DMS114 treated with DMSO at 0.1 percent for 48 hours (cell line): ENCODE measurements around the gene PTPRN2.
"Not testable (repeated sequence)": the region's sequence is repeated elsewhere in the genome, so short reads cannot be mapped to it uniquely, and the experiment has no call there.

Source experiments
- DNase-seq: peaks from one replicate; lab custom pipeline; 2025; ENCODE audit not compliant: unreplicated experiment; lab: John Stamatoyannopoulos, UW

Gene PTPRN2

DNA sequence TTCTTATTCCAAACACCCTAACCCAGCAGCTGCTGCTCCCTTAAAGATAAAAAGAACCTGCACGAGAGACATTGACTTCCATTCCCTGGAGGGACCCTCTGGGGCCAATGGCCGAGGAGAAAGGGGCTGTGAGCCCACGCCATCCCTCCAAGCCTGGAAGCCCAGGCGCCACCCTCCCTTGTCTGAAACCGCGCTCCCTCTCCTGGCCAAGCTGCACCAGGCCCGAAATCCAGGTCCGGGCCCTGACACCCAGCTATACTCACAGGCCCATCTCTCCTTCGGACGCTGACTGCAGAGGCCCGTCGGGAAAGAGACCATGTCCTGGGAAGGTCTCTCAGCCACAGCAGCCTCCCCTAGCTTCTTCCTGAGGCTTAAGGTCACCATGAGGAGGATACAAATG is 196.5 kb downstream of the PTPRN2 start:
- no peak for DNase-seq

DNA sequence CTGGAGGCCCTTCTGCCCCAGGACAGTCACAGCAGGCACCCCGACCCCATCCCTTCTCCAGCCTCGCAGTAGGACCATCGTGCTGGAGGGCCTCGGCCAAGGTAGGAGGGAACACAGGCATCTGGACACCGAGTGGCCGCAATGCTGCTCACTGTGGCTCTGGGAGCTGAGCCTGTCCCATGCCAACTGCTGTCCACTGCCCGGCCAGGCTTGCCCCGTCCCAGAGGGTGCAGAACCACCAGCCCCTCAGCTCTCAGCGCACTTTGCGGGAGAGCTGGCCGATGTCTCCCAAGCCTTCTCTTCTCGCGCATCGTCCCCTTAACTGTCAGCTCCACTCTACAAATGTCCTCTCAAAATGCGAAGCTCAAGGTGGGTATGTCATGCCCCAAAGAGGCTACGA is 197.2 kb downstream of the PTPRN2 start:
- no peak for DNase-seq

DNA sequence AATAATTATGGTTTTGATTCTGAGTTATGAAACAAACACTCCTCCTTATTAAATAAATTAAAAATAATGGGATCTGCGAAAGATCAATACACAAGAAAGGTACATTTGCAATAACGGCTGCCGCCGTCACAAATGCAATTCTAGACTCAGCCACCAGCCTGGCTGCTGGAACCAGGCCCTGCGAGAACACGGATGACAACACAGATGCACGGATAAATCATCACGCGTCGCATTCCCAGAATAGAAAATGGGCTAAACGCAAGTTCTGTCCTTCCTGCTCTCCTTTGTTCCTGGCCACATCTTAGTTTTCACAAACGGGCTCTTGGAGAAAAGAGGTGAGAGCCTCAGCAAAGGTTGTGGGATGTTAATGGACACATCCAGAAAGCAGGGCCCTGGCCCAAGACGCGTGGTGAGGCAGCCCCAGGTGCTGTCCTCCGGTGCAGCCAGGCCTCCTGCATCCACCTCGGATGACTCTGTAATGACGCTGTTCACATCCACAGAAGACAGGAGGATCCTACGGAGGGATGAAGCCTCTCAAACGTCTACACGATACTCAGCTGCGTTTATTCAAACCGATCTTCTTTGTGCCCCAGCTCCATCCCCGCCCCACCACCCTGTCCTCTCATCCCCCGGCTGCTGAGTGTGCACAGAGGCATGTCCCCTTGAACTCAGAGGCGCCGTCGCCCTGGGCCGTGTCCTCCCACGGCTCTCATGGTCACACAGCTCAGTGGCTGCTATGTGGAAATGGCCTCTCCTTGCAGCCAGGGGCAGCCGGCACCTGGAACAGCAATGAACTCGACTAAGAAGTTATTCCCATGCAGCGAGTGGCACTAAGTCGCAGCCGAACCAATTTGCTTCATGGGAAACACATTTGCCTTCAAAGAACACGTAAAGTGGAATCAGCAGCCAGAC is 197.9 kb downstream of the PTPRN2 start:
- no peak for DNase-seq

DNA sequence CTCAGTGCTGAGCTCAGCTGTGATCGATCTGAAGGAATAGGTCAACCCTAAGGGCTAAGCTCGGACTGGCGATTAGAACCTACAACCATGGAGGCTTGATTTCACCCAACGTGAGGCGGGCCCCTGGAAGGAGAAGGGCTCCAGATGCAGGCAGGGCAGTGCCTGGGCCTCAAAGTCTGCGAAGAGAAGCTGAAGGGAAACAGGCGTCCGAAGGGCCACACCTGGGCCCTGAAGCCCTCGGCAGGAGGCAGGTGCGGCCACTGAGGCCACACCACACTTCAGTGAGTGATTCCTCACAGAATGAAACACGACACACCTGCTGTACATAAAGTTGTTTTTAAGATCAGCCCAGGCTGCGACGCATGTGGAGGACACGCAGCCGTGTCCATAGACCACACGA is 198.7 kb downstream of the PTPRN2 start:
- DNase-seq, result no peak

DNA sequence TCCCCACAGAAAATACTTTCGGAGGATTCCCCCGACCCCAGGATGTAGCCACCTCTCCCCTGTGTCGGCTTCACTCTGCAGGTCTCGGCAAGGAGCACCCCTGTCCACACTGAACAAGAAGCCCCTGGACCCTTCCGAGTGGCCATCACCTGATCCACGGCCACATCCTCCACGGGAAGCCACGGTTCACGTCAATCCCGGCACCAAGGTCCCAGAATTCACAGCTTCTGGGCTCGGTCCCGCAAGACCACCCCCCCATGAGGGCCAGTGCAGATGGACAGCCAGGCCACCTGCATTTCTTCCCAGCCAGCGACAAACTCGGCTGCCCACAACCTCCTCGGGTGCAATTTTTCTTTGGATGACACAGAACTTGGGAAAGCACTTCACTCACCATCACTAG is 199.6 kb downstream of the PTPRN2 start:
- DNase-seq, result no peak

DNA sequence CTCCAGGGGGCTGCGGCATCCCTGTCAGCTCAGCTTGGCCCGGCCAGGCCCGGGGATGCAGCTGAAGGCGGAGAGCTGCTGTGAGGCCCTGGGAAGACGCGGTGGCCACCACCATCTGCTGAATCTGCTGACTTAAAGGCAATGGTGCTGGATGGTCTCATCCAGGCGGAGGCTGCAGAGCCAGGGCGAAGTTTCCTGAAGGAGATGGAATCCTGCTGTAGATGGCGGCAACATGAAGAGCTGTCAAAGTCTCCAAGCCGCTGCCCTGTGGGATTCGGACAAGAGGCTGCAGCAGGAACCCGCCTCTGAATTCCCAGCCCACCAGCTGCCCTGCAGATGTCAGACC is 200.1 kb downstream of the PTPRN2 start:
- DNase-seq, result no peak

DNA sequence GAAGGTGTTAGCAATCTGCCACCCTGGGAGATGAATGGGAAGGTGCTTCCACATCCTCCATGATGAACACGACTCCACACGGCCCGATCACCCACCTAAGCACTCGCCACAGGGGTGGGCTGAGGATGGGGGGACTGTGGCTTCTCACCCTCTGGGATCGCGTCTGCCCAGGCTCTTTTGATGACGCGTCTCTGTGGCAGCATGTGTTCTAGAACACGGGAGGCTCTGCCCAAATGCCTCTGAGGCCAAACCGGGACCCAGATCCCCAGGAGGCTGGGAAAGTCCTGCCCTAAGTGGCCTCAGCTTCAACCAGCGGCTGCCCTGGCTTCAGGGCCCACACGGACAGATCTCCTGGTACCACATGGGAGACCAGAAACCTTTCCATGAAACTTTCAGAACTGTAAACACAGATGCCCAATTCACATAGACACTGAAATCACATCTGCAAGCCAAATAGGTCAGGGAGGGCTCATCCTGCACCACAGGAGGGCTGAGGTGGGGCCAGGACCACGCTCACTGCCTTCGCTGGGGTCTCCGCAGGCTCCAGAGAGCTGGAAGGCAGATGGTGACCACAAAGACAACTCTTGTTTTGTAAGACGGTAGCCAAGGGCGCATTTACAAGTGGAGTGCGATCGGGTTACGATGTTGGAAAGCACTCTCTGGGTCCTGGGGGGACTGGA is 200.6 kb downstream of the PTPRN2 start:
- no peak for DNase-seq

DNA sequence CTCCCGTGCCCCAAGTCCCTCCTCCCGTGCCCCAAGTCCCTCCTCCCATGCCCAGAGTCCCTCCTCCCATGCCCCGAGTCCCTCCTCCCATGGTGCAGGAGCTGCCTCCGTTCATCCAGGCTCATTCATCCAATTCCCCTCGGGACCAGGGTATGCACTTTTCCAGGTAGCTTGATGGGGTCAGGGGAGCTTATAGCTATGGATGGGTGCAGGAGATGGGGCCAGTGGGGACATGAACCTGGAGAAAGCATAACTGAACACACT is 201.3 kb downstream of the PTPRN2 start:
- no peak for DNase-seq

DNA sequence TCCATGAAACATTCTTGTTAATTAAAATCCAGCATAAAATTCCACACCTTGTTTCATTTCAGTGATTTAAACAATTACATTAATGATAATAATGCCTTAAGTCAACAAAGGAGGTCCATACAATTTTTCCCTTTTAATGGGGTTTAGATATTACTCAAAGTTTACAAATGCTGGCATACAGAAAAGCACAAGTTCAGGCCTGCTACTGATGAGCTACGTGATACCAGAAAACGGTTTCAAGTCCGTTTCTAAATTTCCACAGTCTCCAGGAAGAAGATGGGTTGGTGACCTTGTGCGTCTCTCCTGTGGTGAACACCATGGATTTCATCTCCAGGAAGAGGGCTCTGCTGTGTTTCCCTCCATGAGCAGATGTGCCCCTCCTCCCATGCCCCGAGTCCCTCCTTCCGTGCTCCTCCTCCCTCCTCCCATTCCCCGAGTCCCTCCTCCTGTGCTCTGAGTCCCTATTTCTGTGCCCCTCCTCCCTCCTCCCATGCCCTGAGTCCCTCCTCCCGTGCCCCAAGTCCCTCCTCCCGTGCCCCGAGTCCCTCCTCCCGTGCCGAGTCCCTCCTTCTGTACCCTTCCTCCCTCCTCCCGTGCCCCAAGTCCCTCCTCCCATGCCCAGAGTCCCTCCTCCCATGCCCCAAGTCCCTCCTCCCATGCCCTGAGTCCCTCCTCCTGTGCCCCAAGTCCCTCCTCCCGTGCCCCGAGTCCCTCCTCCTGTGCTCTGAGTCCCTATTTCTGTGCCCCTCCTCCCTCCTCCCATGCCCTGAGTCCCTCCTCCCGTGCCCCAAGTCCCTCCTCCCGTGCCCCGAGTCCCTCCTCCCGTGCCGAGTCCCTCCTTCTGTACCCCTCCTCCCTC is 201.9 kb downstream of the PTPRN2 start:
- DNase-seq, result not testable (repeated sequence)

DNA sequence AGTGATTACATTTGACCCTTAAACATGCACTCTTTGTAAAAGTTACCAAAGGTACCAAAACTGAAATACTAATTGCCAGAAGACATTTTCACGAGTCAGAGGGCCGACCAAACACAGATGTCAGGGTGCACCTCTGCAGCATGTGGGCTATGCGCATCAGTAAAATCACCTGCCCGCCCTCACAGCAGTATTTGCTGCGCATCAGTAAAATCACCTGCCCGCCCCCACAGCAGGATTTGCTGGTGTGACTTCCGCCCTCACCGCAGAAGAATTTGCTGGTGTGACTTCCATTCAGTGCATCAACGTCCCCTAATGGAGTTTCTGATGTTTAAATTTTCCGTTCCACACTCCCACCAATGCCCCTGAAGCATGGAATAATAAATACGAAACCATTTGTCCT is 202.9 kb downstream of the PTPRN2 start:
- no peak for DNase-seq

DNA sequence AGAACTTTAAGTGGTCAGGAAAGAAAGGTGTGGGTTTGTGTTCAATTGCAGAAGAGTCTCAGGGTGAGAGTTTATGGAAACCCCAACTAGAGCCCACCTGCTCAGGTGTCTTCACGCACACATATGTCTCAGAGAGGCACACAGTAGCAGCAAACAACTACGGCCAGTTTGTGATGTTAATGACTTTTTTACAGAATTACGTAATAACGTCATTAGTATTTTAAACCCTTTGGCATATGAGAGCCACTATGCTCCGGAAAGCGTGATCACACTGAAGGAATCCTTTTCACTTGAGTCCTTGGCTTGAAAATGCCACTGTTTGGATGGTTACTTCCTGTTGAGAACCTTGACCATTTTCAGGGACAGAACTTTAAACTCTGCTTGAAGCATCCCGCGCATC is 204.0 kb downstream of the PTPRN2 start:
- no peak for DNase-seq

DNA sequence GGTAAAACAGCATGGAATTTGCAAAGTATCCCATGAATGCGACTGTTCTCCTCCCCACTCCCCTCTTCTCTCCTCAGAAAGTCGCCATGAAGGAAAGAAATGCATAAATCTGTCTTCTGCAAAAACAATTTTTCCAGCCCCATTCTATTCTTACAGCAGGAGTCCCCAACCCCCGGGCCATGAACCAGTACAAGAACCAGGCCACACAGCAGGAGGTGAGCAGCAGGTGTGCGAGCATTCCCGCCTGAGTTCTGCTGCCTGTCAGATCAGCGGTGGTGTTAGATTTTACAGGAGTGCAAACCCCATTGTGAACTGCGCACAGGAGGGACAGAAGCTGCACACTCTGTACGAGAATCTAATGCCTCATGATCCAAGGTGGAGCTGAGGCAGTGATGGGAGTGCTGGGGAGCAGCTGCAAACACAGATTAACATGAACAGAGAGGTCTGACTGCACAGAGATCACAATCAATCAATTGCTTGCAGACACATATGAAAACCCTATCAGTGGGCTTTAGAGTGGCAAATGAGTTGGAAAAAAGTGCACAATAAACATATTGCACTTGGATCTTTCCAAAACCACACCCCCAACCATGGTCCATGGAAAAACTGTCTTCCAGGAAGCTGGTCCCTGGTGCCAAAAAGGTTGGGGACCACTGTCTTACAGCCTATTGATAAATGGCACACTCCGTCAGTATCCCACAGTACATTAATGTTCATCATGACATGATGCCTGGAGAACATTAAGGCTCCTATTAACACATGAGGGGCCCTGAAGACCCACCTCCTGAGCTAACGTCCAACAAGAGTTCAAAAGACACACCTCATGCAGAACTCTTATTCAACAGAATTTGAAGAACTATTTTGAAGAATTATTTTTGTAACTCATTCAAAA is 205.0 kb downstream of the PTPRN2 start:
- no peak for DNase-seq

DNA sequence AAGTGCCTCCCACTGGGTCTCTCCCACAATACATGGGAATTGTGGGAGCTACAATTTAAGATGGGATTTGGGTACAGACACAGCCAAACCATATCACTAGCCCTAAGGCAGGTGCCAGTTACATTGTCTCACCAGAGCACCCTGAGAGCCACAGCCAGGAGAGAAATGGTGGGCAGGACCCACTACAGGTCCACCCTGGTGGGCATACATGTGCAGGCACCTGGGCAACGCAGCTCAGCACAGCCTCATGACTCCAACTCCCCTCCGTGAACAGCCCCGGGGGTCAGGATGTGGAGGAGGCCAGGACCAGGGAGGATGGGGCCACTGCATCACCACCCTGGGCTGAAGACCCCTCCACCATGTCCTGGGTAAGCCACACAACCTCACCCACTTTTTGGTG is 205.7 kb downstream of the PTPRN2 start:
- DNase-seq, result no peak

DNA sequence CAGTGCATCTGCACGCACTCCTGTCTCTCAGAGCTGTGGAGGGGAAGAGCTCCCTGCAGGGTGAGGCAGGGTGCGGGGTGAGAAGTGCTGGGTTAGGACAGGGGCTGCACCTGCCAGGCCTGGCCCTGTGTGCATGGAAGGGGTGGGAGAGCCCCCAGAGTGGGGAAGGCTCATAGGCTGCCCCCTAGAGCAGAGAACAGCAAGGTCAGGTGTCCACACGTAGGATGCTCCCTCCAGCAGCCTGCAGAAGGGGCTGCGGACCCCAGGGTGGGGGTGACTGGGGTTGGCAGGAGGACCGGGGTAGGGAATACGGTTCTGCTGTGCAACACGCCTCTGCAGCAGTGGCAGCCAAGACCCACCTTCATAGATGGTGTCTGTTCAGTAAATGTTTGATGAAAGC is 208.6 kb downstream of the PTPRN2 start:
- DNase-seq, result no peak

DNA sequence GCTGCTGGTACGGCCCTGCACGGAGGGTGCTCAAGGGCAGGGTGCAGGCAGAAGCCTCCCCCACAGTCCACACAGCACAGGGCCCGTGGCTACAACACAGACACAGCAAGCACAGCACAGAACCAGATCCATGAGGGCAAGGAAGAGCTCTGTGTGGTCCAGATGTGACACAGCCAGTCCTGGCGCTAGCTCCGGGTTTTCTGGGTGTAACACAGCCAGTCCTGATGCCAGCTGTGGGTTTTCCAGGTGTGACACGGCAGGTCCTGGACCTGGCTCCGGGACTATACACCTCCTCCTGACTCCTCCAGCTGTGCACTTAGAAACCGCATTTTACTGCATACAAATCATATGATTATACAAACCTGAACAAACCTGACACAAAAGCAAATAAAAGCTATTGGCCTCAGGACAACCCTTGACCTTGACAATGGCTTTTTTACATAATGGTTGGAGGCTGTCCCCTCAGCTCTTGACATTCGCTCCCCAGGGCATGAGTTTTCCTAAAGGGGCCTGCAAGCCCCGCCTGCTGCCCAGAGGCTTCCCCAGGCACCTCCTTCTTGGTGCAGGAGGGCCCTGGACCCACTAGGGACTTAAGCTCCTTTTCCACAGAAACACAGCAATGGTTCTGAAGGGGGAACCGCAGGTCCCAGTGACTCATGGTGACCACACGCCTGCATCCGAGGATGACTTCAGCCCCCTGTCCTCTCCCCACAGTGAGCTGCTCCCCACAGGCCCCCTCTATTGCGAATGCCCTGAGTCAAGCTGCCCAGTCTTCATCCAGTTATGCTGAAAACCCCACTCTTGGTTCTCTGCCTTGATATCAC is 209.6 kb downstream of the PTPRN2 start:
- DNase-seq, result no peak

DNA sequence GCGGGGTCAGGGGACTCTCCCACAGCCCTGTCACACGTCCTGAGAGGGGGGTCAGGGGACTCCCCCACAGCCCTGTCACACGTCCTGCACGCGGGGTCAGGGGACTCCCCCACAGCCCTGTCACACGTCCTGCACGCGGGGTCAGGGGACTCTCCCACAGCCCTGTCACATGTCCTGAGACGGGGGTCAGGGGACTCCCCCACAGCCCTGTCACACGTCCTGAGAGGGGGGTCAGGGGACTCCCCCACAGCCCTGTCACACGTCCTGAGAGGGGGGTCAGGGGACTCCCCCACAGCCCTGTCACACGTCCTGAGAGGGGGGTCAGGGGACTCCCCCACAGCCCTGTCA is 210.8 kb downstream of the PTPRN2 start:
- not testable (repeated sequence) for DNase-seq

DNA sequence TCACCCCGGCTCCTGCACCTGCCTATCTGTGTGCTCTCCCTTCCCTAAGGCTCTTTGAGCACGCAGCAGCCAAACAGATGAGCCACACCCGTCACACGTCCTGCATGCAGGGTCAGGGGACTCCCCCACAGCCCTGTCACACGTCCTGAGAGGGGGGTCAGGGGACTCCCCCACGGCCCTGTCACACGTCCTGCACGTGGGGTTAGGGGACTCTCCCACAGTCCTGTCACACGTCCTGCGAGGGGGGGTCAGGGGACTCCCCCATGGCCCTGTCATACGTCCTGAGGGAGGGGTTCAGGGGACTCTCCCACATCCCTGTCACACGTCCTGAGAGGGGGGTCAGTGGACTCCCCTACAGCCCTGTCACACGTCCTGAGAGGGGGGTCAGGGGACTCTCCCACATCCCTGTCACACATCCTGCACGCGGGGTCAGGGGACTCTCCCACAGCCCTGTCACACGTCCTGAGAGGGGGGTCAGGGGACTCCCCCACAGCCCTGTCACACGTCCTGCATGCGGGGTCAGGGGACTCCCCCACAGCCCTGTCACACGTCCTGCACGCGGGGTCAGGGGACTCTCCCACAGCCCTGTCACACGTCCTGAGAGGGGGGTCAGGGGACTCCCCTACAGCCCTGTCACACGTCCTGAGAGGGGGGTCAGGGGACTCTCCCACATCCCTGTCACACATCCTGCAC is 211.3 kb downstream of the PTPRN2 start:
- not testable (repeated sequence) for DNase-seq

DNA sequence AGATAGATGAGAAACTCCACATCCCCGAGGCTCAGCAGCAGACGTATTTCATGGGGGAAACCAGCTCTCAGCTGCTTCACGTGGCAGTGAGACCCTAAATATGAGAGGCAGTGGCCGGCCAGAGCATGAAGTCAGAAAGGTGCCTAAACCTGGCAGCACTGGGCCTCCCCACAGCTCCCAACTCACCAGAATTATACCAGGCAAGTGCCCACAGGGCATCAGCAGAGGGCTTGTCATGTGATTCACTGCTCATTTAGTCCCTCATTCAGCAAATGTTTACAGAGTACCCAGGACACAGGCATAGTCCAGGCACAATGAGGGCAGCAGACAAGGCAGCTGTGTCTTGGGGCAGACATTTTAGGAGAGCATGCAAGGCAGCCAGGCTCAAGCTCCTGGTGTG is 212.6 kb downstream of the PTPRN2 start:
- DNase-seq, result no peak

DNA sequence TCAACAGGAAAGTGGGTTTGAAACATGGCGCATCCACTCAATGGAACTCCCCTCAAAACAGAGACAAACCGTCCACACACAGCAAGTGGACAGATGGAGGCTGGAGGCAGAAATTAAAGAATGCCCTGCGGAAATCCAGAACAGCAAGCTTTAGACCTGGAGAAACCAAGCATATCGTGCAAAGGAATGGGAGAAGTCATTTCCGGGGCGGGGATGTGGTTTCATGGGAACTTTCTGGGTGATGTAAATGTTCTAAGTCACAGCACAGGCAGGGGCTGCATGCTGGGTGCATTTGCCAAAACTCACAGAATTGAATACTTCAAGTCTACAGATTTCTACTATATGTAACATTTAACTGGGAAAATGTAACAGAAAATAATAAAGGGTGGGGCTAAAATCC is 213.0 kb downstream of the PTPRN2 start:
- no peak for DNase-seq

DNA sequence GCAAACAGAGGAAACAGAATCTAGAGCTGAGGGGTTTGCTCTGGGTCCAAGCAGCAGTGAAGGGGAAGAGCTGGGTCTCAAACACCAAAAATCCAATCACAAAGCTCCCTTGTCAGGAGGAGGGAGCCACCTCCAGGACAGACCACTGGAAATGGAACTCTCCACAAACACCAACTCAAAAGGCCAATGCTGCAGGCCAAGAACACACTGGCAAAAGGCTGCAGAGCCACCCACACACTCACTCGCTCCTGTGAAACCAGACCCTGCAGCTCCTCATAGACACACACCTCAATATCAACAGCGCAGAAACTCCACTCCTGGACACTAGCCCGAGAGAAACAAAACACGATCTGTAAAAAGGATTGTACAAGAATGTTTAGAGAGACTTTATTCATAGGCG is 213.5 kb downstream of the PTPRN2 start:
- DNase-seq, result no peak
